GM19193 (cell line): ENCODE measurements around the gene GGCT.

ENCODE experiments used
- POLR2A ChIP-seq: IDR thresholded peaks from 4 replicates; pipeline ENCODE4 v1.6.1; 2011; ENCODE audit not compliant: insufficient read depth, insufficient read length; ENCODE audit errors: extremely low read depth

The GGCT gene

GRCh38 chr7:30453016-30453415 lies 51.6 kb downstream of the GGCT start:
- no peak for TF ChIP-seq POLR2A

GRCh38 chr7:30452280-30452930 lies 52.2 kb downstream of the GGCT start:
- no peak for TF ChIP-seq POLR2A

GRCh38 chr7:30451539-30452279 lies 52.9 kb downstream of the GGCT start:
- no peak for TF ChIP-seq POLR2A

GRCh38 chr7:30450983-30451497 lies 53.6 kb downstream of the GGCT start:
- TF ChIP-seq POLR2A: no peak

- no peak for TF ChIP-seq POLR2A
Observed at GRCh38 chr7:30450240-30450982, 54.2 kb downstream of the GGCT start.

- no peak for TF ChIP-seq POLR2A
Observed at GRCh38 chr7:30448461-30449189, 56.0 kb downstream of the GGCT start.

GRCh38 chr7:30447466-30447865 lies 57.2 kb downstream of the GGCT start:
- no peak for TF ChIP-seq POLR2A
